GM12878 (cell line): ENCODE data around the gene PSMD13. TPM values are rescaled to one million over a fixed set of nuclear protein-coding genes. Genes with fewer than 3 reads are reported as not detected.

Experiments
- ATAC-seq: fragments of 200-7000 bp; cut with Tn5 transposase; 3 replicates; pipeline ENCODE4 v1.9.1; 2020; ENCODE audit warnings: mild to moderate bottlenecking, moderate library complexity
- BruUV-seq: library from RNA; stranded (reverse); fragments of 400-500 nt; replicated peaks from 2 replicates; lab custom pipeline; 2021; lab: Mats Ljungman, UMichigan
- CTCF ChIA-PET: fragments of 300-600 bp; sonication (Branson Sonifier 250); formaldehyde crosslinking; extraction: SDS; loops from one replicate; lab custom pipeline; 2021; ENCODE audit warnings: inconsistent platforms; lab: Yijun Ruan, JAX
- POLR2A ChIA-PET: fragments of 350-600 bp; formaldehyde crosslinking; extraction: SDS; loops from one replicate; lab custom pipeline; 2021; ENCODE audit warnings: inconsistent platforms; lab: Charles Lee
- RAD21 ChIA-PET: fragments of 300-600 bp; sonication (Branson Sonifier 250); formaldehyde crosslinking; loops from one replicate; lab custom pipeline; 2023; ENCODE audit warnings: antibody characterized with exemption; ENCODE audit not compliant: unreplicated experiment; lab: Charles Lee
- SMC1A ChIA-PET: fragments of 300-600 bp; sonication (Branson Sonifier 250); formaldehyde crosslinking; loops from one replicate; lab custom pipeline; 2023; ENCODE audit not compliant: unreplicated experiment, uncharacterized antibody; lab: Charles Lee
- DNase-seq: peaks from one replicate; pipeline ENCODE4 v3.0.0-alpha.2; 2011; ENCODE audit warnings: low read depth, low spot score
- FAIRE-seq: peaks from 3 replicates; lab custom pipeline; 2011; peaks lifted over from hg19 to GRCh38; lab: Jason Lieb, UNC
- H2AFZ ChIP-seq: 2 replicates; pipeline ENCODE4 v1.6.0; 2011; ENCODE audit warnings: low read depth, low read length, control low read depth; ENCODE audit not compliant: control insufficient read depth
- H3K27ac ChIP-seq: 2 replicates; pipeline ENCODE4 v1.5.1; 2011; ENCODE audit warnings: control low read depth; ENCODE audit not compliant: control insufficient read depth, insufficient read depth
- H3K27me3 ChIP-seq, 2 experiments: replicated peaks in 1 of 2; 2 replicates each; pipeline versions ENCODE4 v1.6.0 to v1.6.1; 2011; ENCODE audit warnings: low read length in 1 of 2; ENCODE audit not compliant: control insufficient read depth in 2 of 2, insufficient read depth in 2 of 2
- H3K36me3 ChIP-seq, 2 experiments: 2 replicates each; pipeline ENCODE4 v1.5.1; 2011; ENCODE audit warnings: low read length in 1 of 2; ENCODE audit not compliant: control insufficient read depth in 2 of 2, insufficient read depth in 2 of 2
- H3K4me1 ChIP-seq: 2 replicates; pipeline ENCODE4 v1.6.1; 2011; ENCODE audit warnings: mild to moderate bottlenecking, low read length, moderate library complexity, mixed read lengths; ENCODE audit not compliant: control insufficient read depth, insufficient read depth
- H3K4me2 ChIP-seq: 2 replicates; pipeline ENCODE4 v1.6.0; 2011; ENCODE audit warnings: control low read depth; ENCODE audit not compliant: control insufficient read depth, insufficient read depth
- H3K4me3 ChIP-seq: fragments of 200-600 bp; sonication (generic); 2 replicates; pipeline ENCODE4 v1.5.1; 2016
- H3K79me2 ChIP-seq: 2 replicates; pipeline ENCODE4 v1.6.0; 2011; ENCODE audit warnings: low read length; ENCODE audit not compliant: control insufficient read depth, insufficient read depth
- H3K9ac ChIP-seq: 2 replicates; pipeline ENCODE4 v1.8.0; 2011; ENCODE audit warnings: low read length, control low read depth, mixed read lengths; ENCODE audit not compliant: control insufficient read depth, insufficient read depth
- H3K9me3 ChIP-seq: replicated peaks from 3 replicates; pipeline ENCODE4 v1.5.1; 2011; ENCODE audit warnings: mild to moderate bottlenecking, low read length; ENCODE audit not compliant: control insufficient read depth, insufficient read depth
- H4K20me1 ChIP-seq: 2 replicates; pipeline ENCODE4 v1.6.0; 2011; ENCODE audit not compliant: control insufficient read depth, insufficient read depth
- E4F1 ChIP-seq: fragments of 450-650 bp; IDR thresholded peaks from 2 replicates; pipeline ENCODE4 v1.6.1; 2018; ENCODE audit warnings: borderline replicate concordance, mild to moderate bottlenecking; ENCODE audit not compliant: partially characterized antibody
- HCFC1 ChIP-seq: fragments of 150-350 bp; IDR thresholded peaks from 2 replicates; pipeline ENCODE4 v1.6.1; 2014; ENCODE audit warnings: low read length
- PBX3 ChIP-seq: IDR thresholded peaks from 2 replicates; pipeline ENCODE4 v1.6.1; 2011; ENCODE audit warnings: mild to moderate bottlenecking, low read depth, low read length, moderate library complexity; ENCODE audit not compliant: insufficient replicate concordance
- RELB ChIP-seq: fragments of 450-650 bp; IDR thresholded peaks from 2 replicates; pipeline ENCODE4 v1.6.1; 2017; ENCODE audit warnings: low read depth, mild to moderate bottlenecking, moderate library complexity
- RFX5 ChIP-seq: IDR thresholded peaks from 2 replicates; pipeline ENCODE4 v1.6.1; 2011; ENCODE audit warnings: low read depth, low read length, improper control_type of control experiment
- RUNX3 ChIP-seq: IDR thresholded peaks from 2 replicates; pipeline ENCODE4 v1.6.1; 2012; ENCODE audit warnings: low read length, inconsistent platforms
- SREBF2 ChIP-seq: IDR thresholded peaks from 2 replicates; pipeline ENCODE4 v1.6.1; 2012; ENCODE audit warnings: mild to moderate bottlenecking, low read length
- SUPT20H ChIP-seq: IDR thresholded peaks from 2 replicates; pipeline ENCODE4 v1.6.1; 2011; ENCODE audit warnings: low read depth, mild to moderate bottlenecking, low read length, moderate library complexity, borderline replicate concordance; ENCODE audit not compliant: control insufficient read depth
- TARDBP ChIP-seq: IDR thresholded peaks from 2 replicates; pipeline ENCODE4 v1.6.1; 2016; ENCODE audit warnings: borderline replicate concordance
- TCF12 ChIP-seq: IDR thresholded peaks from 2 replicates; pipeline ENCODE4 v1.6.1; 2011; ENCODE audit warnings: low read depth, mild to moderate bottlenecking, low read length
- USF1 ChIP-seq: IDR thresholded peaks from 2 replicates; pipeline ENCODE4 v1.6.1; 2011; ENCODE audit warnings: borderline replicate concordance, low read depth, mild to moderate bottlenecking, moderate library complexity, mixed read lengths, low read length; ENCODE audit not compliant: insufficient read depth; ENCODE audit errors: extremely low read length
- ZBTB33 ChIP-seq: fragments of 450-650 bp; IDR thresholded peaks from 2 replicates; pipeline ENCODE4 v1.6.1; 2017; ENCODE audit warnings: mild to moderate bottlenecking
- ZNF217 ChIP-seq: fragments of 450-650 bp; IDR thresholded peaks from 2 replicates; pipeline ENCODE4 v1.6.1; 2017; ENCODE audit warnings: antibody characterized with exemption, mild to moderate bottlenecking
- WGBS: methylation state at CpG from one replicate; pipeline ENCODE4 v1.1.6; 2016; ENCODE audit warnings: low lambda C conversion rate; ENCODE audit not compliant: insufficient replicate concordance, insufficient coverage; ENCODE audit errors: missing lambda C conversion rate; 5-methylcytosine and 5-hydroxymethylcytosine counted together
- in situ Hi-C: fragments of 300-500 bp; cut with MboI; formaldehyde crosslinking; loops from 9 replicates; pipeline ENCODE4 v1.14.3; 2018; ENCODE audit warnings: mixed read lengths
- intact Hi-C: fragments of 100-400 bp; cut with micrococcal nuclease; formaldehyde crosslinking; loops from one replicate; pipeline ENCODE4 v1.14.2; 2022; ENCODE audit not compliant: unreplicated experiment
- polyA plus RNA-seq, 11 experiments: library from polyadenylated mRNA; depleted of rRNA in 4 of 11; unstranded in 6 of 11; stranded (reverse) in 5 of 11; fragments of >200 nt; fragmentation: Nextera tagmentation in 4 of 11; fragmentation: Illumina TruSeq in 1 of 11; extraction: Ambion mirVana in 4 of 11; extraction: Trizol in 1 of 11; gene quantifications; 1 replicate in 1 of 11; 2 replicates in 10 of 11; pipeline versions ENCODE4 v1.2.1 to v1.2.3, GENCODE V29; 2011 to 2016; ENCODE audit warnings: inconsistent platforms in 2 of 11, missing spikeins in 2 of 11, low read depth in 1 of 11
- total RNA-seq, 4 experiments: library from RNA; depleted of rRNA in 3 of 4; stranded (reverse); fragments of >200 nt in 3 of 4; fragmentation: Illumina TruSeq in 1 of 4; extraction: Trizol in 1 of 4; gene quantifications; 2 replicates each; pipeline versions ENCODE4 v1.2.1 to v1.2.3, GENCODE V29; 2013 to 2021

Gene PSMD13
- total and polyA plus RNA-seq, 10 of the 15 experiments (the other 5 are each of a cell fraction or from before 2014, with no cell fraction given): 141 to 303 (median 177) TPM

- no peak for TF ChIP-seq E4F1
- TF ChIP-seq TCF12: no peak
- TF ChIP-seq ZBTB33: no peak
- no peak for TF ChIP-seq SUPT20H
- TF ChIP-seq ZNF217: no peak
- TF ChIP-seq, all 136 proteins: peak for 0
Observed at GRCh38 chr11:270451-271318, 33.9 kb downstream of the PSMD13 start (continued).

- ChIA-PET CTCF (interaction anchor here (0.6 to 1.0 kb wide), 2 partner anchors 8 to 12 kb away, joined by 3 read pairs; no protein-coding TSS in a partner anchor), SMC1A (interaction anchor here (1.0 kb wide), 1 partner anchor 18 kb away, joined by 3 read pairs; the partner anchor contains the start of gene PGGHG), RAD21 (no interaction called here), POLR2A (interaction anchor here (1.2 kb wide), 1 partner anchor 16 kb away, joined by 3 read pairs; no protein-coding TSS in a partner anchor)
- no peak overlapping the region for H3K9ac ChIP-seq
- H3K79me2 ChIP-seq: peaks cover 7% of the 10 kb centered on the region
- no peaks in the 10 kb centered on the region for H4K20me1 ChIP-seq
- no peak overlapping the region for H3K4me2 ChIP-seq
- FAIRE-seq (no peak), DNase-seq (no peak), ATAC-seq (no peak)
- 90% methylated on average over 8 of the region's 8 CpGs for WGBS
- H3K4me3 ChIP-seq: no peak overlapping the region
- H2AFZ ChIP-seq: no peak overlapping the region
- in situ Hi-C loops: no loop called here
- no peak overlapping the region for H3K27ac ChIP-seq
- peaks cover 14% of the 10 kb centered on the region for H3K4me1 ChIP-seq
- no peaks in the 10 kb centered on the region; the same call in 2 of the 3 replicates for H3K9me3 ChIP-seq
- no peaks in the 10 kb centered on the region for H3K36me3 ChIP-seq
- no TSS peak for BruUV-seq
- no peaks in the 10 kb centered on the region for H3K27me3 ChIP-seq
- intact Hi-C loops: no loop called here
- TF ChIP-seq PBX3: no peak
- TF ChIP-seq HCFC1: no peak
- TF ChIP-seq USF1: no peak
- no peak for TF ChIP-seq SREBF2
- no peak for TF ChIP-seq TARDBP
- TF ChIP-seq RFX5: no peak
- TF ChIP-seq RELB: no peak
- TF ChIP-seq RUNX3: no peak
Observed at GRCh38 chr11:271319-271715, 34.5 kb downstream of the PSMD13 start.
